HFF-Myc (cell line): Measurements from ENCODE around the gene GREB1.

Experiments
- DNase-seq: peaks from one replicate; pipeline ENCODE4 v3.0.0-alpha.2; 2011; ENCODE audit warnings: low read depth; ENCODE audit errors: extremely low read depth
- H3K4me3 ChIP-seq: replicated peaks from 2 replicates; pipeline ENCODE4 v1.5.1; 2011; ENCODE audit warnings: low read depth, mild to moderate bottlenecking, control low read depth, low read length
- TF ChIP-seq, protein P1 (sequence below): IDR thresholded peaks from 2 replicates; pipeline ENCODE4 v1.5.1; 2012; ENCODE audit warnings: mild to moderate bottlenecking, low read depth, low read length, control low read depth; ENCODE audit errors: missing control alignments

GREB1 gene

DNA sequence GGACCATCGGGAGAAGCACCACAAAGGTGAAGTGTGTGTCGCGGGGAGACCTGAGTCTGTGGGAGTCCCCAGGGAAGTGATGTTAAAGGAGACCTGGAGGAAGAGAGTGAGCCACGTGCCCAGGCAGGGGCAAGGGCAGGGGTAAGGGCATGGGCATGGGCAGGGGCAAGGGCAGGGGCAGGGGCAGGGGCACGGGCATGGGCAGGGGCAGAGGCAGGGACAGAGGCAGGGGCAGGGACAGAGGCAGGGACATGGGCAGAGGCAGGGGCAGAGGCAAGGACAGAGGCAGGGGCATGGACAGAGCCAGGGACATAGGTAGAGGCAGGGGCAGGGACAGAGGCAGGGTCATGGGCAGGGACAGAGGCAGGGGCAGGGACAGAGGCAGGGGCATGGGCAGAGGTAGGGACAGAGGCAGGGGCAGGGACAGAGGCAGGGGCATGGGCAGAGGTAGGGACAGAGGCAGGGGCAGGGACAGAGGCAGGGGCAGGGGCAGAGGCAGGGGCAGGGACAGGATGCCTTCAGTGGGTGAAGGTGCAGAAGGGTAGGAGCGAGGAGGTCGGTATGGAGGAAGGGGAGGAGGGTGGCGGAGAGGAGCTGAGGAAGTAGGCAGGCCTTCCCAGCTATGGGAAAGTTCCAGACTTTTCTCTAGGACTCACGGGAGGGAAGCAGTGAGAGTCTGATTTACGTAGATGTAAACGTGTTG, 102.9 kb downstream of the GREB1 start:
- no peak overlapping the region for H3K4me3 ChIP-seq
- DNase-seq, result no peak
- TF ChIP-seq, protein P1, sequence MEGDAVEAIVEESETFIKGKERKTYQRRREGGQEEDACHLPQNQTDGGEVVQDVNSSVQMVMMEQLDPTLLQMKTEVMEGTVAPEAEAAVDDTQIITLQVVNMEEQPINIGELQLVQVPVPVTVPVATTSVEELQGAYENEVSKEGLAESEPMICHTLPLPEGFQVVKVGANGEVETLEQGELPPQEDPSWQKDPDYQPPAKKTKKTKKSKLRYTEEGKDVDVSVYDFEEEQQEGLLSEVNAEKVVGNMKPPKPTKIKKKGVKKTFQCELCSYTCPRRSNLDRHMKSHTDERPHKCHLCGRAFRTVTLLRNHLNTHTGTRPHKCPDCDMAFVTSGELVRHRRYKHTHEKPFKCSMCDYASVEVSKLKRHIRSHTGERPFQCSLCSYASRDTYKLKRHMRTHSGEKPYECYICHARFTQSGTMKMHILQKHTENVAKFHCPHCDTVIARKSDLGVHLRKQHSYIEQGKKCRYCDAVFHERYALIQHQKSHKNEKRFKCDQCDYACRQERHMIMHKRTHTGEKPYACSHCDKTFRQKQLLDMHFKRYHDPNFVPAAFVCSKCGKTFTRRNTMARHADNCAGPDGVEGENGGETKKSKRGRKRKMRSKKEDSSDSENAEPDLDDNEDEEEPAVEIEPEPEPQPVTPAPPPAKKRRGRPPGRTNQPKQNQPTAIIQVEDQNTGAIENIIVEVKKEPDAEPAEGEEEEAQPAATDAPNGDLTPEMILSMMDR, result no peak

DNA sequence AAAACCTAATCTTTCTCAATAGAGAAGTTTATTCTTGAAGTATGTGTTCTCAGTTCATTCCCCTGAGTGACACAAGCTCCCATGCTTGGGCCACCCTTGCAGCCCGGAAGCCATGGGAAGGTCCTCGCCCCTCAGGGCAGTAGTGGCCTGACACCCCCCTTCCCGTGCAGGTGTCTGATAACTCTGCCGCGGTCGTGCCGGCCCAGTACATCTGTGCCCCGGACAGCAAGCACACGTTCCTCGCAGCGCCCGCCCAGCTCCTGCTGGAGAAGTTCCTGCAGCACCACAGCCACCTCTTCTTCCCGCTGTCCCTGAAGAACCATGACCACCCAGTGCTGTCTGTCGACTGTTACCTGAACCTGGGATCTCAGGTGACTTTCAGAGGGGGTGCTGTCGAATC, 103.7 kb downstream of the GREB1 start:
- H3K4me3 ChIP-seq, result no peak overlapping the region
- TF ChIP-seq, protein P1, result no peak
- no peak for DNase-seq

- DNase-seq, result no peak
- TF ChIP-seq, protein P1, result no peak
- no peak overlapping the region for H3K4me3 ChIP-seq
Observed at GRCh38 chr2:11639503-11639902, 105.7 kb downstream of the GREB1 start.

DNA sequence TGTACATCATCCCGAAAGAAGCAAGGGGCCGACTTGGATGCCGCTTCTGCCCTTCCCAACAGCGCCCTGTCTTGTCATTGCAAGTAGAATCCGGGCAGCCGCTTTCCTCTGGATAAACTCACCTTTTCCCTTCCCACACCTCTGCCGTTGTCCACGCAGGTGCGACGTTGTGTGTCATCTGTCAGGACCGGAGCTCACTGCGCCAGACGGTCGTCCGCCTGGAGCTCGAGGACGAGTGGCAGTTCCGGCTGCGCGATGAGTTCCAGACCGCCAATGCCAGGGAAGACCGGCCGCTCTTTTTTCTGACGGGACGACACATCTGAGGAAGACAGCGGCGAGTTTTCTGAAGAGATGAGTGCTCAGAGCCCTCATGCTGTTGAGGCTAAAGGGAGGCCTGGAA, 106.3 kb downstream of the GREB1 start:
- H3K4me3 ChIP-seq, result no peak overlapping the region
- DNase-seq, result no peak
- TF ChIP-seq, protein P1, result no peak

DNA sequence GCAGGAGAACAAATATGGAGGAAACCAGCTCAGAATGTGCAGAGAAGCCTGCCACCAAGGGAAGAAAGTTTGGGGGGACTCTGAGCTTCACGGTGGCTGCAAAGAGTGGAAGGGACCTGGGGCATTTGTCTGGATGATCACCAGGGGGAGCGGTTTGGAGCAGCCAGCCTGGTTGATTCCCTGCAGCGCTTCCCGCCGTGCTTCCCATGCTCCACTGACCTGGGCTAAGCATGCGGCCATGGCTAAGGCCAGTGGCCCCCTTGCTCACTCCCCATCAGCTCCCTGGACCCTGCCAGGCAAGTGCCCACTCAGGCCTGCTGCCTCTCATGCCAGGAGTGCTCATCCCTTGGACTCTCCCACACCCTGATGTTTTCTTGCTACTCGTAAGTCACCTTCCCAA, 109.1 kb downstream of the GREB1 start:
- H3K4me3 ChIP-seq, result no peak overlapping the region
- no peak for DNase-seq
- TF ChIP-seq, protein P1, result no peak

- DNase-seq, result no peak
- no peak overlapping the region for H3K4me3 ChIP-seq
- TF ChIP-seq, protein P1, result no peak
Observed at GRCh38 chr2:11644293-11644692, 110.4 kb downstream of the GREB1 start.

DNA sequence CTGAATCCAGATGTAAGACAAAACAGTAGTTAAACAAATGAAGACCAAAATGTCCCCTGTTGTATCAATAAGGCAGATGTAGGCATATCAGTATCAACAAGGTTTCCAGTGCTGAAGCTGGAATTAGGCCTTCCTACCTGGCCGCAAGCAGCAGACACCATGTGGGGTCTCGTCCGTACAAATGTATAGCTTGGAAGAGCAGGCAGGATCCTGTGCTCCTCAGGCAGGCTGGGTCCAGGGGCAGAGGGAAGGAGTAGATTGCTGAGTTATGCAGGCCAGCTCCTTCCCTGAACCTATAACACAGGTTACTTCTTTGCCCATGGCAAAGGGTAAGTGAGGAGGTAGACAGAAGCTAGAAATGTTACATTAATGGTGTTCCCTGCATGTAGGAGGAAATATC, 112.7 kb downstream of the GREB1 start:
- no peak for DNase-seq
- no peak overlapping the region for H3K4me3 ChIP-seq
- TF ChIP-seq, protein P1, result no peak
